Activated gamma-delta T cell treated with Interleukin-2 at 50 U/mL for 16 hours (primary cell): ENCODE results near the gene MST1.

Experiments
- DNase-seq: peaks from one replicate; pipeline ENCODE4 v3.0.0-alpha.2; 2020

MST1 gene

DNA sequence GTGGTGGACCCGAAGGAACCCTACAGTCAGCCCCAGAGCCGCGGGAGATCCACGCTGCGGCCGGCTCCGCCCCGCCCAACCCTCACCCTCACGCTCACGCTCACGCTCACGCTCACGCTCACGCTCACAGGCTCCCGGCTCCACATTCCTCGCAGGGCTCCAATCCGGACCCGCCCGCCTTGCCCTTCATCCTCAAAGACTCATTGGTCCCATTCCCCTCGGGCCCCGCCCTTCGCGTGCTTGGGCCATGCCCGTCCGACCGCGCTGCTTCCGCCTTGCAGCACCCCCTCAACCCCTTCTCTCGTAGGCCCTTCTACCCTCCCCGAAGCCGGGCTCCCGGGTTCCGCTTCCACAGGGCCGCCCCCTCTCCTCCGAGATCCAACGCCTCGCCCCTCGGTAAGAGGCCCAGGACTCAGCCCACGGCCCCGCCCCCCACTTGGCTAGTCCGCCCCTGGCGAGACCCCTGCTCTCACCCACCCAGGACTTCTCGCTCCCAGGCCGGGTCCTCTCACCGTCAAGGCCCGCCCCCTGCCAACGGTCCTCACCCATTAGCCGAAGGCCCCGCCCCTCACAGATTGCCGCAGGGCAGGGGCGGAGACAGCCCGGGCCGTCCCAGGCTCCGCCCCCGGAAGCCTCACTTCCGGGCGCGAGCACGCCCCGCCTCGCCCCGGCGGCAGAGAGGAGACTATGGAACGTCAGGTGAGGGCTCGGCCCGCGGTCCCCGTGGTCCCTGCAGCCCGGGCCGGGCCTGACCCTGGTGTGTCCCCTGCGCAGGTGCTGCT, 15.4 kb downstream of the MST1 start, which contains the start of gene APEH:
APEH (plus strand) TSS at position 637 of the 782 bp plus-strand sequence; CDS start at position 688, 51 bp downstream.
- peak; percentile 98 for DNase-seq

DNA sequence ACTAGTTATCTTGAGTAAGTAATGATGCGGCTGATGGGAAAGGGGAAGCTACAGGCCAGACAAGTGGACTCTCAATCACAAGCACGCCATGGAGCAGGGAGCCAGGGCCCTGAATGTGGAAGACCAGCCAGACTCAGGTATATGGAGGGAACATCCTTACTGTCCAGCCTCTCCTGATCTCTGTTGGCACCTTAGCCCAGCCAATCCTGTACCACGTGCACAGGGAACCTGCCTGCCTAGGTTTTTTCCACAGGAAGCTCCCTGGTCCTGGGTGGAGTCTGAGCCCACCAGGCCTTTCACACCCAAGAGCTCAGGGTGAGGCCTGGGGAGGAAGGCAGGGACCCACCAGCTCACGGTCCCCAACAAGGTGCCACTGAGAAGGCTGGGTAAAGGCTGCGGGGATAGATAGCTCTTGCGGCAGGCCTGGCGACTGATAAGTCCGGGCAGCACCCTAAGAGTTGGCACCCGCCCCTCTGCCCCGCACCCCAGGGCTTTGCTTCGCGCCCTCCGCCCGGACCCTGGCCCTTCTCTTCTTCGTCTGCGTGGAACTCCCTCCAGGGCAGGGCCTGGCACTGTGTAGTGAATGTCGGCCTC, 16.1 kb downstream of the MST1 start:
- DNase-seq, result no peak

GRCh38 chr3:49671291-49672288, 17.7 kb downstream of the MST1 start:
- peak; percentile 70 for DNase-seq

GRCh38 chr3:49670940-49671290, 18.4 kb downstream of the MST1 start:
- no peak for DNase-seq

- no peak for DNase-seq
Observed at GRCh38 chr3:49669352-49669751, 19.9 kb downstream of the MST1 start.

DNA sequence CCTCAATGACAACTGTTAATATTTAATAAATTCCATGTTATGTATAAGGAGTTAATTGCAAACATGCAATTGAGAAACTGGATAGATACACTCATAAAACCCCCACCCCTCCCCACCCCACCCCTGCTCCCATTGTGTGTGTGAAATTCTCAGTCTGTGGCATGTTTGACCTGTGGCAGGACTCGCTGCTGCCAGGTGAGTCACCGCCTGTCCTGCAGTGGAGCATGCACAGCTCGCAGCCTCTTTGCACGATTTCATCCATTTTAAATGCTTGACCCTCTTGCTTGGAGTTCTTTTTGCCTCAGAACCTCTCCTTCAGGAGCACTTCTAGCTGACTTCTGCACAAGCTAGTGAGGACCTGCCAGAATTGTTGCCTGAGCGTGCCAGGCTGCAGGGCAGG, 20.4 kb downstream of the MST1 start:
- DNase-seq, result no peak

DNA sequence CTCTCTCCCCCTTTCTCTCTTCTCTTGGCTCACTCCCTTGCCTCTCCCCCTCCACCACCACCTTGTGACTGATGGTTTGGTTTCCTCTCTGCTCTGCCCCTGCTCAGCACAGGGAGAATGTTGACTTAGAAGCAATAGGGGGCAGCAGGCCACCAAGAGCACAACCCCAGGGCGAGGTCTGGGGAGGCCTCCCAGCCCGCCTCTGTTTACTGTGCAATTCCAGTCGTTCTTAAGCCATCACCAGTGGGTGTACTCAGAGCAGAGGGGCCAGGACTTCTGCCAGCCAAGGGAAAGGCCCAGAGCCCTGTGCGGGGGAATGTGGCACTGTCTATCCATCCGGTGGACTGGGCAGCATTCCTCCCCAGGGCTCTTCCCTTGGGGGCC, 20.9 kb downstream of the MST1 start:
- no peak for DNase-seq

DNA sequence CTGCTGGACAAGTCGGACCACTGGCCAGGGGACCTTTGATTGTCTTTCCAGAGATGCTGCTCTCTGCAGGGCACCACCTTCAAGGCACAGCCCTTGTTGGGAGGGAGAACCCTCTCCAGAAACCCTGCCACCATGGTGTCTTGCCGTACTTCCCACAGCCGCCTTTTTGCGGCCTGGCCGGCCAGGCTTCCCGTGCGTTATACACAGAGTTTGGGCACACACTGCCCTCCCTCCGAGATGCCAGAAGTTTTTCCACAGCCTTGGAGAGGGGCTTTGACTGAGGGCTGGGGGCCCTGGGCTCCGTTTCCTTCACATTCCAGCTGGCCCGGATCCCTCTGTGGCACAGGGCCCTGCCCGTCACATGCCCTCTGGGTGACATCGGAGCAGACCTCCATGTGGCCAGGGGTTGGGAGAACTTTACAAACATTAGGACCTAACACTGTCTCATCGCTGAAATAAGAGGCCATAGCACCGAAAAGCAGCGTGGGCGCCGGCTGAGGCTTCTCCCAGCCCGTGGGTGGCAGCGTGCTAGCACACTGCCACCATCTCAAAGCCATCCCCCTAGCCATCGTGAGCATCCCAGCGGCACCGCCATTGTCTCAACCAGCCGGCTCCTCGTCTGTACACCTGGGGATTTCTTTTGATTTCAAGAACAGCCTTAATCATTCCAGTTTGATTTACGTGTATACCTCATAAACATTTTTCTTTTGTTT, 21.4 kb downstream of the MST1 start:
- no peak for DNase-seq

DNA sequence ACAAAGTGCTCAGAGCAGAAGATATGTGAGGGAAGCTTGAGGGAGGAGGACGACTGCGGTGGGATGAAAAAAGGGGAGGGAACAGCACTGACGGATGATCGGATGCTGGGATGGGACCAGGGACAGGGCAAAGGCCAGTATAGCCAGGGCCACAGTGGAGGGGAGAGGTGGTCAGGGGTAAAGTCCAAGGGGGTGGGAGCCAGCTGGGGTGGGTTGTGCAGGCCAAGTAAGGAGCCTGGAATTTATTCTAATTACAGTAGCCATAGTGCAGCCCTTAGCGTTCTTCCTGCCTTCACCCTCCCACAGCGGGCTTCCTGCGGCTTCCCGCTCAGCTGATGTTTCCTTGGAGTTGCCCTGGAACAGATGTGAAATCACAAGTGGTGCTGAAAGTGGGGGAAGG, 22.7 kb downstream of the MST1 start:
- DNase-seq, result no peak

DNA sequence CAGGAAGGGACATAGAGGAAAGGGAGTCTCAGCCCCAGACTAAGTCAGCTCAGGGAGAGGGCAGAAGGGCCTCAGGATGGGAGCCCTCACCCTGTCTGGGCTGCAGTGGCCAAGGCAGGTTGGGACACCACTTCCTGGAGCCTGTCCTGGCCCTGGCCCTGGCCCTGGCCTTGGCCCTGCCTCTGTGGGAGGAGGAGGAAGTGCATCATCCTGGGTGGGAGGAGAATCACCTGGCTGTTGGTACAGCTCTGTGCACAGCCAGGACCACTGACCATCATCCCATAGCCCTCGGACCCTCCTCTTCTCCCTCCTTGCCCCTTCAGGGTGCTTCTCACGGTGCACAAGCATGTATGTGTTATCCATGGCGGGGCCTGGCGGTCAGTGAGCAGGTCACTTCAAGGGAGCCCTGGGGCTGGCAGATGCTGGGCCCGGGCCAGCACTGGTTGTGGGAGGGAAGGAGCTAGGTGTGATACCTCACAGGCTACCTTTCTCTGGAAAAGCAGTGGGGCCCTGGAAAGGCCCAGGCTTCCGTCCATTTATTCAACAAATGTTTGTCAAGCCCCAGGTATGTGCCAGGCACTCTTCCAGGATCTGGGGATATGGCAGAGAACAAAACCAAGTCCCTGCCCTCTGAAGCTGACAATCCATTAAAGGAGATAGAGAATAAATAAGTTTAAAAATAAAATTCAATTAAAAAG, 23.3 kb downstream of the MST1 start:
- no peak for DNase-seq

GRCh38 chr3:49664300-49664699, 25.0 kb downstream of the MST1 start:
- DNase-seq, result no peak

DNA sequence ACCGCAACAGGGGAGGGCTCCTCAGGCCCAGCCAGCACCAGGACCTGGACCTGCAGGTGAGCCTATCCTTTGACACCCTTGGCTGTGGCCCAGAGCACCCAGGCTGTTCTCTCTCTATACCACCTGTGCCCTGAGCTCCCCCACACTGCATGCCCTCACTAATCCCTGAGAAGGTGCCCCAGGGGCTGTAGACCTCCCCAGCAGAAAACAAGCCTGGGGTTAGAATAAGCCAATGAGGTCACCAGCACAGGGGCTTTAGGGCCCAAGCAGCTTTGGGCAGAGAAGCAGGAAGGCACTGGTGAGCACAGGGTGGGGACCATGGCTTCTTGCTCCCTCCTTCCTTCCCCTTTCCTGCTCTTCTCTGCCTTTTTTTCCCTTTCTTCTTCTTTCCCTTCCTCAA, 25.4 kb downstream of the MST1 start:
- DNase-seq, result no peak

DNA sequence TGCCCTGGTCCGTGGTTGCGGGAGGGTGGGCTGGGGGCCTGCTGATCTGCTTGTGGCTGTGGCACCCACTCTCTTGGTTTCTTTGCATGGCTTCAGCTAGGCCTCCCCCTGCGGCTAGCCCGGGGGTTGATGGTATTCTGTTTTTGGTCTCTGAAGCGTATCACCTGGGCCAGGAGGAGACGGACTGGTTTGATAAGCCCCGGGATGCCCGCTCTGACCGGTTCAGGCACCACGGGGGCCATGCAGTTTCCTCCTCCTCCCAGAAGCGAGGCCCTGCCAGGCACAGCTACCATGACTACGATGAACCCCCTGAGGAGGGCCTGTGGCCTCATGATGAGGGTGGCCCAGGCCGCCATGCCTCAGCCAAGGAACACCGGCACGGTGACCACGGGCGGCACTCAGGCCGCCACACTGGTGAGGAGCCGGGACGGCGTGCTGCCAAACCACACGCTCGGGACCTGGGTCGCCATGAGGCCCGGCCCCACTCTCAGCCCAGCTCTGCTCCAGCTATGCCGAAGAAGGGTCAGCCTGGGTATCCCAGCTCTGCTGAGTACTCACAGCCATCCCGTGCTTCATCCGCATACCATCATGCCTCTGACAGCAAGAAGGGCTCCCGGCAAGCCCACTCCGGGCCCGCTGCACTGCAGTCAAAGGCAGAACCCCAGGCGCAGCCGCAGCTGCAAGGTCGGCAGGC, 26.4 kb downstream of the MST1 start:
- no peak for DNase-seq

GRCh38 chr3:49662021-49662420, 27.3 kb downstream of the MST1 start:
- no peak for DNase-seq

DNA sequence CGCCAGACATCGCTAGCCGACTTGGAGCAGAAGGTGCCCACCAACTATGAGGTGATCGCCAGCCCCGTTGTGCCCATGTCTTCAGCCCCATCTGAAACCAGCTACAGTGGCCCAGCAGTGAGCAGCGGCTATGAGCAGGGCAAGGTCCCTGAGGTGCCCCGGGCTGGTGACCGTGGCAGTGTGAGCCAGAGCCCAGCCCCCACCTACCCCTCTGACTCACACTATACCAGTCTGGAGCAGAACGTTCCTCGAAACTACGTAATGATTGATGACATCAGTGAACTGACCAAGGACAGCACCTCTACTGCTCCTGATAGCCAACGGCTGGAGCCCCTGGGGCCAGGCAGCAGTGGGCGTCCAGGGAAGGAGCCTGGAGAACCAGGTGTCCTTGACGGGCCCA, 28.0 kb downstream of the MST1 start:
- DNase-seq, result no peak

GRCh38 chr3:49659756-49660155, 29.5 kb downstream of the MST1 start:
- no peak for DNase-seq

- no peak for DNase-seq
Observed at GRCh38 chr3:49658711-49659110, 30.6 kb downstream of the MST1 start.

GRCh38 chr3:49657208-49657915, 31.9 kb downstream of the MST1 start:
- DNase-seq, result no peak

DNA sequence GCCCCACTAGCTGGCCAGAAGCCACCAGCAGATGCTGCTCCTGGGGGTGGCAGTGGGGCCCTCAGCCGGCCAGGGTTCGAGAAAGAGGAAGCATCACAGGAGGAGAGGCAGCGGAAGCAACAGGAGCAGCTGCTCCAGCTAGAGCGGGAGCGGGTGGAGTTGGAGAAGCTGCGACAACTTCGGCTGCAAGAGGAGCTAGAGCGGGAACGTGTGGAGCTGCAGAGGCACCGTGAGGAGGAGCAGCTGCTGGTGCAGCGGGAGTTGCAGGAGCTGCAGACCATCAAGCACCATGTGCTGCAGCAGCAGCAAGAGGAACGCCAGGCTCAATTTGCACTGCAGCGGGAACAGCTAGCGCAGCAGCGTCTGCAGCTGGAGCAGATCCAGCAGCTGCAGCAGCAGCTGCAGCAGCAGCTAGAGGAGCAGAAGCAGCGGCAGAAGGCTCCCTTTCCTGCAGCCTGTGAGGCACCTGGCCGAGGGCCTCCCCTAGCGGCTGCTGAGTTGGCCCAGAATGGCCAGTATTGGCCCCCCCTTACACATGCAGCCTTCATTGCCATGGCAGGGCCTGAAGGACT, 32.6 kb downstream of the MST1 start:
- DNase-seq, result no peak

DNA sequence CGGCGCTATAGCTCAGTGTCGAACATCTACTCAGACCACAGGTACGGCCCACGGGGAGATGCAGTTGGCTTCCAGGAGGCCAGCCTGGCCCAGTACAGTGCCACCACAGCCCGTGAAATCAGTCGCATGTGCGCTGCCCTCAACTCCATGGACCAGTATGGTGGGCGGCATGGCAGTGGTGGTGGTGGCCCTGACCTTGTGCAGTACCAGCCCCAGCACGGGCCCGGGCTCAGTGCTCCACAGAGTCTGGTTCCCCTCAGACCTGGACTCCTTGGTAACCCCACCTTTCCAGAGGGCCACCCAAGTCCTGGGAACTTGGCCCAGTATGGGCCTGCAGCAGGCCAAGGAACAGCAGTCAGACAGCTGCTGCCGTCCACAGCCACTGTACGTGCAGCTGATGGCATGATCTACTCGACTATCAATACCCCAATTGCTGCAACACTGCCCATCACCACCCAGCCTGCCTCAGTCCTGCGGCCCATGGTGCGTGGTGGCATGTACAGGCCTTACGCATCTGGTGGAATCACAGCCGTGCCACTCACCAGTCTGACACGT, 33.5 kb downstream of the MST1 start:
- DNase-seq, result no peak
